IMR-90 (cell line): ENCODE measurements around the gene SLC41A1. TPM values are rescaled to one million over a fixed set of nuclear protein-coding genes. Genes with fewer than 3 reads are reported as not detected.
A peak's percentile ranks its signal among the peaks of the same experiment; 100 is the strongest.

Experiments used
- ATAC-seq: fragments of 200-7000 bp; cut with Tn5 transposase; 2 replicates; pipeline ENCODE4 v1.9.1; 2020; ENCODE audit warnings: low read depth, mild to moderate bottlenecking, moderate library complexity
- BruUV-seq: library from RNA; stranded (reverse); fragments of 400-500 nt; replicated peaks from 2 replicates; lab custom pipeline; 2021; lab: Mats Ljungman, UMichigan
- CTCF ChIA-PET: fragments of 300-600 bp; formaldehyde crosslinking; extraction: SDS; loops from one replicate; lab custom pipeline; 2021; ENCODE audit warnings: antibody characterized with exemption; lab: Yijun Ruan, JAX
- POLR2A ChIA-PET: fragments of 300-600 bp; sonication (Branson Sonifier 250); formaldehyde crosslinking; loops from one replicate; lab custom pipeline; 2022; ENCODE audit warnings: antibody characterized with exemption; ENCODE audit not compliant: unreplicated experiment; lab: Charles Lee
- DNase-seq: peaks from one replicate; pipeline ENCODE4 v3.0.0; 2013
- H2AFZ ChIP-seq: replicated peaks from 2 replicates; pipeline ENCODE3; 2013; ENCODE audit warnings: low read length, mild to moderate bottlenecking; ENCODE audit not compliant: poor library complexity
- H2AK5ac ChIP-seq: 2 replicates; pipeline ENCODE4 v1.6.1; 2013; ENCODE audit warnings: low read depth, low read length, inconsistent platforms
- H2AK9ac ChIP-seq: replicated peaks from 2 replicates; pipeline ENCODE3; 2013; ENCODE audit warnings: mild to moderate bottlenecking, low read depth, low read length, moderate library complexity; ENCODE audit not compliant: poor library complexity
- H2BK120ac ChIP-seq: 2 replicates; pipeline ENCODE4 v1.6.1; 2013; ENCODE audit warnings: low read depth, low read length, inconsistent platforms
- H2BK15ac ChIP-seq: 3 replicates; pipeline ENCODE4 v1.6.1; 2013; ENCODE audit warnings: low read depth, low read length, inconsistent platforms
- H2BK20ac ChIP-seq: 2 replicates; pipeline ENCODE4 v1.6.1; 2013; ENCODE audit warnings: low read depth, mild to moderate bottlenecking, inconsistent platforms, low read length, moderate library complexity
- H2BK5ac ChIP-seq: 2 replicates; pipeline ENCODE4 v1.6.1; 2013; ENCODE audit warnings: mild to moderate bottlenecking, low read depth, low read length, inconsistent platforms; ENCODE audit not compliant: poor library complexity, severe bottlenecking
- H3K14ac ChIP-seq: replicated peaks from 2 replicates; pipeline ENCODE4 v1.6.1; 2013; ENCODE audit warnings: low read depth, low read length, inconsistent platforms
- H3K18ac ChIP-seq: 2 replicates; pipeline ENCODE4 v1.6.1; 2013; ENCODE audit warnings: low read depth, low read length, control low read depth
- H3K23ac ChIP-seq: 2 replicates; pipeline ENCODE4 v1.6.1; 2013; ENCODE audit warnings: low read depth, low read length, inconsistent platforms
- H3K27ac ChIP-seq: 2 replicates; pipeline ENCODE4 v1.5.1; 2013; ENCODE audit warnings: mild to moderate bottlenecking, control low read depth, low read length; ENCODE audit not compliant: insufficient read depth
- H3K27me3 ChIP-seq: 2 replicates; pipeline ENCODE4 v1.6.1; 2013; ENCODE audit warnings: low read length; ENCODE audit not compliant: control insufficient read depth, insufficient read depth
- H3K36me3 ChIP-seq: 2 replicates; pipeline ENCODE4 v1.6.1; 2013; ENCODE audit warnings: low read length, mixed read lengths; ENCODE audit not compliant: control insufficient read depth, insufficient read depth
- H3K4ac ChIP-seq: 2 replicates; pipeline ENCODE4 v1.6.1; 2013; ENCODE audit warnings: low read depth, low read length, inconsistent platforms
- H3K4me1 ChIP-seq: 2 replicates; pipeline ENCODE4 v1.6.1; 2013; ENCODE audit warnings: low read length, mixed read lengths; ENCODE audit not compliant: control insufficient read depth, insufficient read depth
- H3K4me2 ChIP-seq: 2 replicates; pipeline ENCODE4 v1.6.1; 2013; ENCODE audit warnings: low read depth, mild to moderate bottlenecking, control low read depth, low read length, moderate library complexity
- H3K4me3 ChIP-seq: 2 replicates; pipeline ENCODE4 v1.5.1; 2013; ENCODE audit warnings: low read depth, mild to moderate bottlenecking, control low read depth, low read length, moderate library complexity; ENCODE audit not compliant: insufficient read depth
- H3K56ac ChIP-seq: 2 replicates; pipeline ENCODE4 v1.6.1; 2013; ENCODE audit warnings: low read length, inconsistent platforms; ENCODE audit not compliant: insufficient read depth; ENCODE audit errors: extremely low read depth
- H3K79me1 ChIP-seq, 2 experiments: 2 replicates each; pipeline ENCODE4 v1.6.1; 2013; ENCODE audit warnings: low read length in 2 of 2, inconsistent platforms in 1 of 2, low read depth in 1 of 2
- H3K9ac ChIP-seq: 2 replicates; pipeline ENCODE4 v1.6.1; 2013; ENCODE audit warnings: low read depth, low read length, control low read depth
- H3K9me1 ChIP-seq: 2 replicates; pipeline ENCODE4 v1.6.1; 2013; ENCODE audit warnings: low read length, inconsistent platforms; ENCODE audit not compliant: insufficient read depth
- H3K9me3 ChIP-seq: 2 replicates; pipeline ENCODE4 v1.6.1; 2013; ENCODE audit warnings: low read length; ENCODE audit not compliant: control insufficient read depth, insufficient read depth
- H4K20me1 ChIP-seq: 2 replicates; pipeline ENCODE4 v1.6.1; 2013; ENCODE audit warnings: low read length, inconsistent platforms; ENCODE audit not compliant: insufficient read depth
- H4K5ac ChIP-seq: 2 replicates; pipeline ENCODE4 v1.6.1; 2013; ENCODE audit warnings: mild to moderate bottlenecking, low read depth, low read length, control low read depth
- H4K8ac ChIP-seq, 2 experiments: 2 replicates each; pipeline ENCODE4 v1.6.1; 2013; ENCODE audit warnings: low read depth in 2 of 2, low read length in 2 of 2, control low read depth in 1 of 2, inconsistent platforms in 1 of 2
- H4K91ac ChIP-seq: 2 replicates; pipeline ENCODE4 v1.6.1; 2013; ENCODE audit warnings: low read depth, low read length, inconsistent platforms; ENCODE audit not compliant: insufficient read depth
- BHLHE40 ChIP-seq: fragments of 150-350 bp; IDR thresholded peaks from 2 replicates; pipeline ENCODE4 v1.6.1; 2016; ENCODE audit warnings: mild to moderate bottlenecking, low read depth, low read length
- CEBPB ChIP-seq: IDR thresholded peaks from 2 replicates; pipeline ENCODE4 v1.6.1; 2012; ENCODE audit warnings: low read depth, low read length, improper control_type of control experiment
- ELK1 ChIP-seq: fragments of 150-350 bp; IDR thresholded peaks from 2 replicates; pipeline ENCODE4 v1.6.1; 2016; ENCODE audit warnings: low read depth, mild to moderate bottlenecking, low read length, moderate library complexity, borderline replicate concordance
- NFE2L2 ChIP-seq: fragments of 150-350 bp; IDR thresholded peaks from 2 replicates; pipeline ENCODE4 v1.6.1; 2016; ENCODE audit warnings: low read depth, mild to moderate bottlenecking, low read length
- RAD21 ChIP-seq: IDR thresholded peaks from 2 replicates; pipeline ENCODE4 v1.6.1; 2012; ENCODE audit warnings: low read length, improper control_type of control experiment
- RFX5 ChIP-seq: IDR thresholded peaks from 2 replicates; pipeline ENCODE4 v1.8.0; 2012; ENCODE audit warnings: low read depth, mild to moderate bottlenecking, low read length, moderate library complexity
- WGBS, 2 experiments: methylation state at CpG; one replicate each; pipeline versions ENCODE4 v1.1.5 to v1.1.7; 2013; ENCODE audit warnings: missing lambda C conversion rate in 2 of 2; ENCODE audit not compliant: insufficient read length in 1 of 2; ENCODE audit errors: extremely low coverage in 2 of 2; 5-methylcytosine and 5-hydroxymethylcytosine counted together
- dilution Hi-C: fragments of 300-500 bp; cut with HindIII; formaldehyde crosslinking; loops from one replicate; pipeline ENCODE4 v1.14.3; 2018; ENCODE audit warnings: low sequenced_read_pairs; ENCODE audit not compliant: unreplicated experiment
- in situ Hi-C: fragments of 300-500 bp; cut with MboI; formaldehyde crosslinking; loops from 3 replicates; pipeline ENCODE4 v1.14.3; 2019; ENCODE audit warnings: low sequenced_read_pairs, inconsistent platforms, mixed read lengths
- intact Hi-C: fragments of 100-400 bp; cut with micrococcal nuclease; formaldehyde crosslinking; loops from 2 replicates; pipeline ENCODE4 v1.10.0; 2022
- polyA plus RNA-seq, 3 experiments: library from polyadenylated mRNA; depleted of rRNA; stranded (reverse); fragments of >200 nt; gene quantifications; 2 replicates each; pipeline ENCODE4 v1.2.3, GENCODE V29; 2012; ENCODE audit warnings: low replicate concordance in 1 of 3
- total RNA-seq: library from RNA; depleted of rRNA; stranded (reverse); fragments of >200 nt; gene quantifications from 2 replicates; pipeline ENCODE4 v1.2.3, GENCODE V29; 2012

SLC41A1 gene
- total and polyA plus RNA-seq, 2 of the 4 experiments (the other 2 are of a cell fraction): 6.3 to 26.3 TPM

DNA sequence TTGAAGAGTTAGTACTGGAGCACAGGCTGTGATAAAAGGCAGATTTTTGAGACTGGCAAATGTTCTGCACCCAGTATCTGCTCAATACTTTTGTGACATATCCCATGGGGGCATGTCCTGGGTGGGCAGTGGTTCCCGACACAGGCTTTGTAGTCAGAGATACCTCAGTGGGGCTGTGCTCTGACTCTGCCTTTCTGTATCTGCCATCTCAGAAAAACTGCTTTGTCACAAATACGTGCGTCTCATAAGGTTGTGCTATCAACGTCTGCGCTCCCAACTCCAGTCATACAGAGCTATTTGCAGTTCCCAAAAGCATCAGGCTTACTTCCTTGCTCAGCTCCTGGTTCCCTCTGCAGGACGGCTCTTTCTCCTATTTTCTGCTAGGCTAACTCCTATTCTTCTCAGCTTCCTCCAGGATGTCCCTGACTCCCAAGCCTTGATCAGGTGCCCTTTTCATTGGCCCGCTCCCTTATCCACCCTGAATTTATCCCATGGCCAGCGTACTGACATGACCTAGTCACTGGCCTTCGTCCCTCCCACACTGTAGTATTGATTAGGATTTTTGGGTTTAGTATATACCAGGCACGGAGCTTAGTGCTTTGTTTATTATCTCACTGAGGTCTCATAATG, 25.6 kb downstream of the SLC41A1 start:
- H2BK120ac ChIP-seq: no peak overlapping the region
- peak overlapping the region; percentile 3 for H2AK9ac ChIP-seq
- no peaks in the 10 kb centered on the region for H3K4me1 ChIP-seq
- no peak overlapping the region for H2AFZ ChIP-seq
- intact Hi-C loops: no loop called here
- H3K9me3 ChIP-seq: no peaks in the 10 kb centered on the region
- no peak overlapping the region for H3K9ac ChIP-seq
- dilution Hi-C loops: no loop called here
- H4K20me1 ChIP-seq: no peaks in the 10 kb centered on the region
- H3K27me3 ChIP-seq: no peaks in the 10 kb centered on the region
- ChIA-PET CTCF (no interaction called here), POLR2A (no interaction called here)
- no peak overlapping the region for H3K56ac ChIP-seq
- no peak overlapping the region for H2BK15ac ChIP-seq
- peaks cover 3% of the 10 kb centered on the region; the same call in 1 of the 2 replicates for H3K9me1 ChIP-seq
- H2BK5ac ChIP-seq: no peak overlapping the region
- no peak overlapping the region for H4K5ac ChIP-seq
- DNase-seq (no peak), ATAC-seq (no peak)
- no peak overlapping the region for H3K23ac ChIP-seq
- H3K18ac ChIP-seq: no peak overlapping the region
- WGBS, 2 experiments: 85% methylated on average over 5 of the region's 10 CpGs; no CpG with 5 or more reads in 1 of the 2 experiments
- no peak overlapping the region for H2BK20ac ChIP-seq
- no peak overlapping the region for H2AK5ac ChIP-seq
- H4K91ac ChIP-seq: no peak overlapping the region; the same call in 1 of the 2 replicates
- in situ Hi-C loops: no loop called here
- H3K36me3 ChIP-seq: peaks cover 8% of the 10 kb centered on the region
- no peak for TF ChIP-seq CEBPB
- no peak for TF ChIP-seq RFX5
- TF ChIP-seq BHLHE40: no peak
- no peak for TF ChIP-seq NFE2L2
- no peak for TF ChIP-seq RAD21
- TF ChIP-seq ELK1: no peak
- no peak overlapping the region for H3K4me2 ChIP-seq
- no peak overlapping the region for H3K14ac ChIP-seq
- no peak overlapping the region for H4K8ac ChIP-seq
- H3K4ac ChIP-seq: no peak overlapping the region
- H3K4me3 ChIP-seq: no peak overlapping the region
- H3K27ac ChIP-seq: no peak overlapping the region
- BruUV-seq: no TSS peak
- no peaks in the 10 kb centered on the region for H3K79me1 ChIP-seq
